ENCODE measurements around the gene SETD1B.

SETD1B gene

GRCh38 chr12:121808623-121809022, 4.8 kb downstream of the SETD1B start:
- Mint-ChIP-seq H3K4me1 (peaks cover 74% of the 10 kb centered on the region), H3K9me3 (no peaks in the 10 kb centered on the region), H3K27me3 (no peaks in the 10 kb centered on the region), H3K27ac (peak overlapping the region in 1 of 2 donors; percentile 21), H3K4me3 (peak overlapping the region in 1 of 2 donors; percentile 19)
- ATAC-seq, result no peak
- DNase-seq, result no peak

- no peak overlapping the region for H3K4me3 Mint-ChIP-seq
- ATAC-seq, result no peak
- H3K4me1 Mint-ChIP-seq, result peaks cover 77% of the 10 kb centered on the region
- H3K9me3 Mint-ChIP-seq, result no peaks in the 10 kb centered on the region
- no peak for DNase-seq
- H3K27ac Mint-ChIP-seq, result no peak overlapping the region
- no peaks in the 10 kb centered on the region for H3K27me3 Mint-ChIP-seq
Observed at GRCh38 chr12:121809712-121810116, 5.9 kb downstream of the SETD1B start.

DNA sequence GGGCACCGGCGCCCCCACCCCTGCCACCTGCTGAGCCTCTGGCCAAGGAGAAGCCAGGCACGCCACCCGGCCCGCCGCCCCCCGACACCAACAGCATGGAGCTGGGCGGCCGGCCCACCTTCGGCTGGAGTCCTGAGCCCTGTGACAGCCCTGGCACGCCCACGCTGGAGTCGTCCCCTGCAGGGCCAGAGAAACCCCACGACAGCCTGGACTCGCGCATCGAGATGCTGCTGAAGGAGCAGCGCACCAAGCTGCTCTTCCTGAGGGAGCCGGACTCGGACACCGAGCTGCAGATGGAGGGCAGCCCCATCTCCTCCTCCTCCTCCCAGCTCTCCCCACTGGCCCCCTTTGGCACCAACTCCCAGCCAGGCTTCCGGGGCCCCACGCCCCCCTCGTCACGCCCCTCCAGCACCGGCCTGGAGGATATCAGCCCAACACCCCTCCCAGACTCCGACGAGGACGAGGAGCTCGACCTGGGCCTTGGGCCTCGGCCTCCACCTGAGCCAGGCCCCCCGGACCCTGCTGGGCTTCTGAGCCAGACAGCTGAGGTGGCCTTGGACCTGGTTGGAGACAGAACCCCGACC, 6.5 kb downstream of the SETD1B start:
- peaks cover 81% of the 10 kb centered on the region for H3K4me1 Mint-ChIP-seq
- H3K4me3 Mint-ChIP-seq, result peak overlapping the region in 1 of 2 donors; percentile 86
- H3K9me3 Mint-ChIP-seq, result no peaks in the 10 kb centered on the region
- DNase-seq, result no peak
- ATAC-seq, result no peak
- H3K27ac Mint-ChIP-seq, result peak overlapping the region in 1 of 2 donors; percentile 55
- no peaks in the 10 kb centered on the region for H3K27me3 Mint-ChIP-seq

- Mint-ChIP-seq H3K4me1 (peaks cover 81% of the 10 kb centered on the region), H3K4me3 (peak overlapping the region; percentile 86 to 94), H3K9me3 (no peaks in the 10 kb centered on the region), H3K27ac (peak overlapping the region; percentile 30 to 55), H3K27me3 (no peaks in the 10 kb centered on the region)
- ATAC-seq, result no peak
- DNase-seq, result no peak
Observed at GRCh38 chr12:121810833-121811433, 7.1 kb downstream of the SETD1B start.

DNA sequence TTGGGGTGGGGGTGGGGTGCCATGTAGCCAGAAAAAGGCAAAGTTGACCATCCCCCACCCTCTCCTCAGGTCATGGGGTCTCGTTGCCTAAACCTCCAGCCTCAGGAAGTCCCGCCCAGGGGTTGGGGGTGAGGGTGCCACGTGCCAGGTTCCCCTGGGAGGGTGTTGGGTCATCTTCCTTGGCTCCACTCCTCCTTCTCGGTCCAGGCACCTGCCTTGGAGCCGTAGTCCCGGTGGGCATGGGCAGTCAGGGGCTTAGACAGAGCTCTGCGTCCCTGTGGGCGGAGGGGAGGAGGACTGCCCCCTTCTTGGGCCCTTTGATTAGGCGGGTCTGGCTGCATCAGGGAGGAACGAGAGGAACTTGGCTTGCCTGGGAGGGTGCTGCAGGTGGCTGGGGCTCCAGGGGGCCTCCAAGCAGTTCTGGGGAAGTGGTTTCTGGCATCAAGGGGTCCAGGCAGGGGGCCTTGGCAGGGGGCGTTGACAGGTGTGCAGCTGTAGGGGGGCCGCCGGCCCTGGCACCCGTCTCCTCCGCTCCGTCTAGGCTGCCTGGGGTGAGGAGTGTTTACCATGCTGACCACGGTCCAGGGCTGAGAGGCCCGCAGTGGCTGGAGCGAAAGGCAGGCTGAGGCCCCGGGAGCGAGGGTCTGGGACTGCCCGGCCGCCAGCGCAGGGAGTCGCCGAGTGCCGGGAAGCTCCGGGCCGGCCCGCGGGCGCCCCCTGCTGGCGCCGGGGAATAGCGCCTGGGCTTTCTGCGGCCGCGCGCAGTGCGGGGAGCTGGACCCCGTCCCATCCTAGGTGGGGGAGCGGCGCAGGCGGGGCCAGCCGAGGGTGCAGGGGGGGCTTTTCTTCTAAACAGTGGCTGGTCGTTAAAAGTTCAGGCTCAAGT, 7.9 kb downstream of the SETD1B start:
- H3K27ac Mint-ChIP-seq, result peak overlapping the region; percentile 81 to 91
- DNase-seq, result peak; percentile 69 to 78
- H3K27me3 Mint-ChIP-seq, result no peaks in the 10 kb centered on the region
- peak; percentile 86 for ATAC-seq
- peak overlapping the region; percentile 86 to 94 for H3K4me3 Mint-ChIP-seq
- no peaks in the 10 kb centered on the region for H3K9me3 Mint-ChIP-seq
- peaks cover 74% of the 10 kb centered on the region for H3K4me1 Mint-ChIP-seq

GRCh38 chr12:121812320-121812871, 8.6 kb downstream of the SETD1B start:
- DNase-seq, result no peak

GRCh38 chr12:121812921-121813896, 9.4 kb downstream of the SETD1B start:
- no peak for DNase-seq
- no peaks in the 10 kb centered on the region for H3K27me3 Mint-ChIP-seq
- H3K4me3 Mint-ChIP-seq, result peak overlapping the region; percentile 86 to 94
- no peak for ATAC-seq
- H3K27ac Mint-ChIP-seq, result peak overlapping the region; percentile 28 to 91
- H3K9me3 Mint-ChIP-seq, result no peaks in the 10 kb centered on the region
- H3K4me1 Mint-ChIP-seq, result peaks cover 59% of the 10 kb centered on the region

More at GRCh38 chr12:121812320-121812871, 8.6 kb downstream of the SETD1B start:
- Mint-ChIP-seq H3K9me3 (no peaks in the 10 kb centered on the region), H3K4me3 (peak overlapping the region; percentile 86 to 94), H3K4me1 (peaks cover 67% of the 10 kb centered on the region), H3K27ac (peak overlapping the region in 1 of 2 donors; percentile 91), H3K27me3 (no peaks in the 10 kb centered on the region)
- peak; percentile 62 for ATAC-seq

DNA sequence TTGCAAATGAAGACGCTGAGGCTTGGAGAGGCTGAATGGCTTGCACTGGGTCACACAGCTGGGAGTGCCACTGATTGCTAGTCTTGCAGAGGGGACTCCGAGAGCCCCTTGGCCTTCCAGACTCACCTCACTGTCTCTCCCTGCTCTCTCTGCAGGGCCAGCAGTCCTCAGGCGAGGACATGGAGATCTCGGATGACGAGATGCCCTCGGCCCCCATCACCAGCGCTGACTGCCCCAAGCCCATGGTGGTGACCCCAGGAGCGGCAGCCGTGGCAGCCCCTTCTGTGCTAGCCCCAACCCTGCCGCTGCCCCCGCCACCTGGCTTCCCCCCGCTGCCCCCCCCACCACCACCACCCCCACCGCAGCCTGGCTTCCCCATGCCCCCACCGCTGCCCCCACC, 10.1 kb downstream of the SETD1B start:
- Mint-ChIP-seq H3K4me1 (peaks cover 53% of the 10 kb centered on the region), H3K9me3 (no peaks in the 10 kb centered on the region), H3K4me3 (peak overlapping the region in 1 of 2 donors; percentile 16), H3K27me3 (no peaks in the 10 kb centered on the region), H3K27ac (no peak overlapping the region)
- ATAC-seq (no peak), DNase-seq (no peak)

DNA sequence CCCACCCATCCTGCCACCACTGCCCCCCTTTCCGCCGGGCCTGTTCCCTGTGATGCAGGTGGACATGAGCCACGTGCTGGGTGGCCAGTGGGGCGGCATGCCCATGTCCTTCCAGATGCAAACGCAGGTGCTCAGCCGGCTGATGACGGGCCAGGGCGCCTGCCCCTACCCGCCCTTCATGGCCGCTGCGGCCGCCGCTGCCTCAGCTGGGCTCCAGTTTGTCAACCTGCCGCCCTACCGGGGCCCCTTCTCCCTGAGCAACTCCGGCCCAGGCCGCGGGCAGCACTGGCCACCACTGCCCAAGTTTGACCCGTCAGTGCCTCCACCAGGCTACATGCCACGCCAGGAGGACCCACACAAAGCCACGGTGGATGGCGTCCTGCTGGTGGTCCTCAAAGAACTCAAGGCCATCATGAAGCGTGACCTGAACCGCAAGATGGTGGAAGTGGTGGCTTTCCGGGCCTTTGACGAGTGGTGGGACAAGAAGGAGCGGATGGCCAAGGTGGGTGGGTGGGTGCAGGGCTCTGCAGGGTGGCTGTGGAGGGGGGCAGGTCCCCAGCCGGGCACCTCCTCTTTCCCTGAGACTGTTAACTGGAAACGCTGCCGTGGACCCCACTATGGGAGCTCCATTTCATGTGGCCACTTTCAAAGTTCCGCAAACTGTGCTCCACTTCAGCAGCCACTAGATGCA, 10.8 kb downstream of the SETD1B start:
- Mint-ChIP-seq H3K4me1 (peaks cover 55% of the 10 kb centered on the region), H3K27ac (no peak overlapping the region), H3K27me3 (no peaks in the 10 kb centered on the region), H3K4me3 (peak overlapping the region in 1 of 2 donors; percentile 51), H3K9me3 (no peaks in the 10 kb centered on the region)
- ATAC-seq (no peak), DNase-seq (no peak)

DNA sequence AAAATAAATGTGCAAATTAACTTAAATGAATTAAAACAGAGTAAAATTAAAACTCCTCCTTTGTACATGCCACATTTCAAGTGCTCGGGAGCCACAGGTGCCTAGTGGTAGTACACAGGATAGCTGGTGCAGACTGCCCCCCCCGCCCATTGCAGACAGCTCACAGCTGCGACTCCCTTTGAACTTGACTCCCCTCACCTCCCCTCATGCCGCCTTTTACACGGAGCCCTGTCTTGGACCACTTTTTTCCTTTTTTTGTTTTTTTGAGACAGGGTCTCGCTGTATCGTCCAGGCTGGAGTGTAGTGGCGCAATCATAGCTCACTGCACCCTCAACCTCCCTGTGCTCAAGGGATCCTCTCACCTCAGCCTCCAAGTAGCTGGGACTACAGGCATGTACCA, 11.5 kb downstream of the SETD1B start:
- no peaks in the 10 kb centered on the region for H3K9me3 Mint-ChIP-seq
- no peaks in the 10 kb centered on the region for H3K27me3 Mint-ChIP-seq
- peaks cover 48% of the 10 kb centered on the region for H3K4me1 Mint-ChIP-seq
- ATAC-seq (no peak), DNase-seq (no peak)
- peak overlapping the region; percentile 46 to 66 for H3K27ac Mint-ChIP-seq
- no peak overlapping the region for H3K4me3 Mint-ChIP-seq

DNA sequence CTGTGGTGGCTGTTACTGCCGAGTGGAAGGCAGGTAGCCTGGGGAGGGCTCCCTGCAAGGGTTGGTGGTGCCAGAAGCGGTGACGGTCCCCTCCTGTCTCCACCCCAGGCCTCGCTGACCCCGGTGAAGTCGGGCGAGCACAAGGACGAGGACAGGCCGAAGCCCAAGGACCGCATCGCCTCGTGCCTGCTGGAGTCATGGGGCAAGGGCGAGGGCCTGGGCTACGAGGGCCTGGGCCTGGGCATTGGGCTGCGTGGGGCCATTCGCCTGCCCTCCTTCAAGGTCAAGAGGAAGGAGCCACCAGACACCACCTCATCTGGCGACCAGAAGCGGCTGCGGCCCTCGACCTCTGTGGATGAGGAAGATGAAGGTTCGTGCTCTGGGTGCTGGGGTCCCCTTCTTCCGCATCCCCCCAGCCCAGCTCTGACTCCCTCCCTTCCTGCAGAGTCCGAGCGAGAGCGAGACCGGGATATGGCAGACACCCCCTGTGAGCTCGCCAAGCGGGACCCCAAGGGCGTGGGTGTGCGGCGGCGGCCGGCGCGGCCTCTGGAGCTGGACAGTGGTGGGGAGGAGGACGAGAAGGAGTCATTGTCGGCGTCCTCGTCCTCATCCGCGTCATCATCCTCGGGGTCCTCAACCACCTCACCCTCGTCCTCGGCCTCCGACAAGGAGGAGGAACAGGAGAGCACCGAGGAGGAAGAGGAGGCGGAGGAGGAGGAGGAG, 13.3 kb downstream of the SETD1B start:
- H3K4me1 Mint-ChIP-seq, result peaks cover 31% of the 10 kb centered on the region
- DNase-seq (no peak), ATAC-seq (no peak)
- H3K27ac Mint-ChIP-seq, result peak overlapping the region in 1 of 2 donors; percentile 71
- no peak overlapping the region for H3K4me3 Mint-ChIP-seq
- no peaks in the 10 kb centered on the region for H3K27me3 Mint-ChIP-seq
- no peaks in the 10 kb centered on the region for H3K9me3 Mint-ChIP-seq

GRCh38 chr12:121817648-121818043, 13.8 kb downstream of the SETD1B start:
- Mint-ChIP-seq H3K4me1 (peaks cover 26% of the 10 kb centered on the region), H3K9me3 (no peaks in the 10 kb centered on the region), H3K27ac (no peak overlapping the region), H3K4me3 (no peak overlapping the region), H3K27me3 (no peaks in the 10 kb centered on the region)
- DNase-seq (no peak), ATAC-seq (no peak)

DNA sequence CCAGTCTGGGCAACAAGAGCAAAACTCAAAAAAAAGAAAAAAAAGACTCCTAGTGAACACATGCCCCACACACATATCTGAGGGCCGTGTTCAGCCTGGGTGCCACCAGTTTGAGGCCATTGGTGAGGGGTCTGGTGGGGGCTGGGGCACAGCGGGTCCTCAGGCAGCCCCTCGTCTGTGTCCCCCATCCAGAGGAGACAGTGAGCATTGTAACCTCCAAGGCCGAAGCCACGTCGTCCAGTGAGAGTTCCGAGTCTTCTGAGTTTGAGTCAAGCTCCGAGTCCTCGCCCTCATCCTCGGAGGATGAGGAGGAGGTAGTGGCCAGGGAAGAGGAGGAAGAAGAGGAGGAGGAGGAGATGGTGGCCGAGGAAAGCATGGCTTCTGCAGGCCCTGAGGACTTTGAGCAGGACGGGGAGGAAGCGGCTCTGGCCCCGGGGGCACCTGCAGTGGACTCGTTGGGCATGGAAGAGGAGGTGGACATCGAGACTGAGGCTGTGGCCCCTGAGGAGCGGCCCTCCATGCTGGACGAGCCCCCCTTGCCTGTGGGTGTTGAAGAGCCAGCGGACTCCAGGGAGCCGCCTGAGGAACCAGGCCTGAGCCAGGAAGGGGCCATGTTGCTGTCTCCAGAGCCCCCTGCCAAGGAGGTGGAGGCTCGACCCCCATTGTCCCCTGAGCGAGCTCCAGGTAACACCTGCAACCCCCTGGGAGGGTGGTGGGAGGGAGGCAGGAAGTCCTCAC, 15.6 kb downstream of the SETD1B start:
- no peaks in the 10 kb centered on the region for H3K9me3 Mint-ChIP-seq
- no peaks in the 10 kb centered on the region for H3K27me3 Mint-ChIP-seq
- DNase-seq (no peak), ATAC-seq (no peak)
- H3K27ac Mint-ChIP-seq, result no peak overlapping the region
- peaks cover 13% of the 10 kb centered on the region for H3K4me1 Mint-ChIP-seq
- H3K4me3 Mint-ChIP-seq, result no peak overlapping the region

Data from stimulated activated naive CD8-positive, alpha-beta T cell treated with anti-CD3 and anti-CD28 coated beads, Interleukin-15, amount 100 ng/mL, for 72 hours (primary cell).